ENCODE data around the gene PRKCZ.

Gene PRKCZ

DNA sequence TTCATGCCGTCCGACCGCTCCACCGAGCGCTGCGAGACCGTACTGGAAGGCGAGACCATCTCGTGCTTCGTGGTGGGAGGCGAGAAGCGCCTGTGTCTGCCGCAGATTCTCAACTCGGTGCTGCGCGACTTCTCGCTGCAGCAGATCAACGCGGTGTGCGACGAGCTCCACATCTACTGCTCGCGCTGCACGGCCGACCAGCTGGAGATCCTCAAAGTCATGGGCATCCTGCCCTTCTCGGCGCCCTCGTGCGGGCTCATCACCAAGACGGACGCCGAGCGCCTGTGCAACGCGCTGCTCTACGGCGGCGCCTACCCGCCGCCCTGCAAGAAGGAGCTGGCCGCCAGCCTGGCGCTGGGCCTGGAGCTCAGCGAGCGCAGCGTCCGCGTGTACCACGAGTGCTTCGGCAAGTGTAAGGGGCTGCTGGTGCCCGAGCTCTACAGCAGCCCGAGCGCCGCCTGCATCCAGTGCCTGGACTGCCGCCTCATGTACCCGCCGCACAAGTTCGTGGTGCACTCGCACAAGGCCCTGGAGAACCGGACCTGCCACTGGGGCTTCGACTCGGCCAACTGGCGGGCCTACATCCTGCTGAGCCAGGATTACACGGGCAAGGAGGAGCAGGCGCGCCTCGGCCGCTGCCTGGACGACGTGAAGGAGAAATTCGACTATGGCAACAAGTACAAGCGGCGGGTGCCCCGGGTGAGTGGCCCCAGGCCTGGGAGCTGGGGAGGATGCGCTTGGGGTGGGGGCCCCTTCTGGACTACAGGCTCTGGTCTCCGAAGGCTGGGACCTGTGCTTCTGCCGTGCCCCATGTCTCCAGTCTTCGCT, 179.0 kb downstream of the PRKCZ start:
- DNase-seq (ENCODE audit: low read depth in 2 of 2): peak in 1 of 2 donors; percentile 49

GRCh38 chr1:2229911-2230731, 179.9 kb downstream of the PRKCZ start:
- DNase-seq (ENCODE audit: low read depth in 2 of 2): no peak

GRCh38 chr1:2230781-2231531, 180.7 kb downstream of the PRKCZ start:
- DNase-seq (ENCODE audit: low read depth in 2 of 2): no peak

GRCh38 chr1:2231532-2232254, 181.5 kb downstream of the PRKCZ start:
- DNase-seq (ENCODE audit: low read depth in 2 of 2): peak; percentile 50 to 67

DNA sequence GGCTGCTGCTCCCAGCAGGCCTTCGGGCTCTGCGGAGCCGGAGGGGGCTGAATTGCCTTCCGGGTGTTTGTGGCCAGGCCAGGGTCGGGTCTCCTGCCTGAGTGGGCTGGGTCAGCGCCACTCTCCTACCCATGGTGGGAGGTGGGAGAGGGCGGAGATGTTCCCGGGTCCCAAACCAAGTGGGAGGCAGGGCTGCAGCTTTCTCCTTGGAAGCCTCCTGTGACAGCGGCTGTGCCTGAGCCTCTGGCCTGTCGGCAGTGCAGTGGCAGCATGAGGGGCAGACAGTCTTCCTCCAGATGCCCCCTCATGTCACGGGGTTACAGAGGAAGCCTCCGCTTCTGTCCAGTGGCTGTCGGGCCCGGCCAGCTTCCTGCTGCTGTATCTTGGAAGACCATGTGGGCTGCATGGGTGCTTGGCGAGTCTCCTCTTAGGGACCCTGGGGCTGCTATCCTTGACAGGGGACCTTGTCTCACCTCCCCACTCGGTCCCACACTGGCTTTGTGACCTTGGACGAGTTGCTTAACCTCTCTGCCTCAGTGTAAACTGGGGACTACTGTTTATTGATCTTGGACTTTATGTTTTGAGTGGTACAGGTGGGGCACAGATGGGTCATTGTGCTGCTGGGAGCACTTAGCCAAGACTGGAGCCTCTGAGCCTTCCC, 182.2 kb downstream of the PRKCZ start:
- no peak for DNase-seq (ENCODE audit: low read depth in 2 of 2)

- no peak for DNase-seq (ENCODE audit: low read depth in 2 of 2)
These were observed 182.8 kb downstream of the PRKCZ start for GRCh38 chr1:2232916-2233438.

DNA sequence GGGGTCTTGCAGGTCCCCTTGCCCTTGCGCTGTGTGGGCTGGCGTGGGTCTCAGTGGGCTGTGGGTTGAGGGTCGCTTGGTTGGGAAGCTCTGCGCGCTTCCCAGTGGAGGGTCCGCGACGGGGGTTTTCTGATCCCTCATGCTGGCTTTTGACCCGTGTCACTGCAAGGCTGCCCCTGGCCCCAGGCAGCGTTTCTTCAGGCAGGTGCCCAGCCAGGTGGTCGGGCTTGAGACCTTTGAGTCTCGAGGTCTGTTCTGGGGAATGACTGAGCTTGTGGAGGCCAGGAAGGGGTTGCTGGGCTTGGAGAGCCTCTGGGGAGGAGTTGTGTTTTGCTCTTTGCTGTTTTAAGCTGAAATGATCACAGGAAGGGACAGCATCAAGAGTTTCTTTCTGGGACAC, 183.3 kb downstream of the PRKCZ start:
- no peak for DNase-seq (ENCODE audit: low read depth in 2 of 2)

DNA sequence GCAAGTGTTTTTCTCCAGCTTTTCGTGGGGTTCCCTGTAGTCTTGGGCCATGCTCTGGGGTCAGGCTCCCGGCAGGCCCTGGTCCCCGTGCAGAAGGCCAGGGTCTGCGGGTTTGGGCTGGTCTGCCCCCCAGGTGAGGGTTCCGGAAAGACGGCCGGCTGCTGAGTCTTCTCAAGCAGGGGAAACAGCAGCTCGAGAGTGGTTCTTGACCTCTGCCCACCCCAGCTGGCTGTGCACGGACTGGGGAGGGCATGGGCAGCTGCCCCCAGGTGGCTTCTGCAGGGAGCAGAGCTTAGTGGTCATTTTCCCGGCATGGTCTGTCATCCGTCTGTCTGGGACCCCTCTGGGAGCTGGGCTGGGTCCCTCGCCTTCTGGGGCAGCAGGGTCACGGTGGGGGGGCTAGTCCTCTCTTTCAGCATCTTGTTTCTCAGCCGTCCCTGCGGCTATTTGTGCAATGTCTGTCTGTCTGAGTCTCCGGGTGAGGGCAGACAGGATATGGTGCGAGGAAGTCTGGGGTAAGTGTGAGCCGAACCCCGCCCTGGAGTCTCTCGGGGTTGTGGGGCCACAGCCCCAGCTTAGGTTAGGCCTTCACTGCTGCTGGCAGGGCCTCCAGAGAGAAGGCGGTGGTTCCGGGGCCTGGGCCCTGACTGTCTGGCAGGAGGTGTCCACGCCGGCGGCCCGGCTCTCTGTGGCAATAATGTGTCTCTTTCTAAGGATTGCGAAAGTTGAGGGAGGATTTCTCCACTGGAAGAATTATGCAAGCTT, 184.0 kb downstream of the PRKCZ start:
- DNase-seq (ENCODE audit: low read depth in 2 of 2): peak; percentile 43

DNA sequence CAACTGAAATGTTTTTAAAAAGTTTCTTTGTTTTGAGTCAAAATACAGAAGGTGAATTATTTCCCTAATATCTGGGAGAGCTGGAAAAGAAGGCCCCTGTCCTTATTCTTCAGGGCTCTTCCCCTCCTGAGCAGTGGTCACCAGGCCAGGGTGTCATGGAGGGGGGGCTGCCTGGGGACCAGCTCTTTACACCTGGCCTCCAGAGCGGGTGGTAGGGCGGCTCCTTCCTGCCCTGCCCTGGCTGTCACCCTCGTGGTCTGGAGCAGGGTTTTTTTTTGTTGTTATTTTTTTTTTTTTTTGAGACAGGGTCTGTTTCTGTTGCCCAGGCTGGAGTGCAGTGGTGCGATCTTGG, 184.5 kb downstream of the PRKCZ start:
- DNase-seq (ENCODE audit: low read depth in 2 of 2): no peak

All from stimulated activated CD8-positive, alpha-beta memory T cell treated with anti-CD3 and anti-CD28 coated beads, Interleukin-2, amount 100 ng/mL, for 48 hours (primary cell).